Colonic mucosa (tissue), 4 donors: ENCODE data around the gene INHBA. TPM values are rescaled to one million over a fixed set of nuclear protein-coding genes. Genes with fewer than 3 reads are reported as not detected.

Experiments used
- DNase-seq: peaks from one replicate; pipeline ENCODE4 v3.0.0-alpha.2; 2020
- H3K27ac ChIP-seq: fragments of 200-600 bp; one replicate; pipeline ENCODE4 v1.8.0; 2021
- H3K27me3 ChIP-seq: fragments of 200-600 bp; one replicate; pipeline ENCODE4 v1.8.0; 2021
- H3K36me3 ChIP-seq: fragments of 200-600 bp; one replicate; pipeline ENCODE4 v1.8.0; 2021
- H3K4me1 ChIP-seq: fragments of 200-600 bp; one replicate; pipeline ENCODE4 v1.8.0; 2021; ENCODE audit warnings: mild to moderate bottlenecking
- H3K4me3 ChIP-seq: fragments of 200-600 bp; one replicate; pipeline ENCODE4 v1.8.0; 2021
- H3K9ac ChIP-seq, 2 donors: one replicate each; pipeline ENCODE4 v1.7.0; 2013; ENCODE audit warnings: control low read depth in 2 of 2, low read depth in 2 of 2, low read length in 2 of 2
- H3K9me3 ChIP-seq: fragments of 200-600 bp; one replicate; pipeline ENCODE4 v1.8.0; 2021
- CTCF ChIP-seq: fragments of 200-600 bp; IDR thresholded peaks from one replicate; pipeline ENCODE4 v1.8.0; 2022; ENCODE audit warnings: antibody characterized with exemption, mild to moderate bottlenecking
- intact Hi-C: fragments of 100-400 bp; cut with DNase I; formaldehyde crosslinking; loops from one replicate; pipeline ENCODE4 v1.14.1; 2022
- total RNA-seq, 2 donors: library from RNA; stranded (reverse); fragmentation: NEBNext Ultra II Directional in 1 of 2; extraction: Animal tissue kit (Norgen Biotek cat#: 25700) in 1 of 2; gene quantifications; one replicate each; pipeline ENCODE4 v1.2.1, GENCODE V29; 2021
- donor health status: healthy.
- donor health status: DM: no; HTN: no; CAD: no.
- donor health status: DM: no; HTN: no; CAD: no.

The INHBA gene
- total RNA-seq, 2 donors from 2014 or later: 0.15 to 0.19 TPM

GRCh38 chr7:41732843-41733306 is 30.0 kb upstream of the INHBA start:
- Histone ChIP-seq H3K9ac (no peak overlapping the region), H3K9me3 (no peaks in the 10 kb centered on the region), H3K4me1 (no peaks in the 10 kb centered on the region), H3K27me3 (no peaks in the 10 kb centered on the region), H3K36me3 (no peaks in the 10 kb centered on the region), H3K4me3 (no peak overlapping the region), H3K27ac (no peak overlapping the region)
- no peak for DNase-seq
- TF ChIP-seq CTCF: no peak
- intact Hi-C loops: no loop called here

GRCh38 chr7:41732436-41732785 is 29.5 kb upstream of the INHBA start:
- Histone ChIP-seq H3K36me3 (no peaks in the 10 kb centered on the region), H3K27me3 (no peaks in the 10 kb centered on the region), H3K27ac (no peak overlapping the region), H3K4me1 (no peaks in the 10 kb centered on the region), H3K9ac (no peak overlapping the region), H3K4me3 (no peak overlapping the region), H3K9me3 (no peaks in the 10 kb centered on the region)
- intact Hi-C loops: no loop called here
- no peak for DNase-seq
- TF ChIP-seq CTCF: no peak

- H3K36me3 ChIP-seq: no peaks in the 10 kb centered on the region
- no peak for TF ChIP-seq CTCF
- no peak overlapping the region for H3K27ac ChIP-seq
- no peak for DNase-seq
- intact Hi-C loops: no loop called here
- H3K9ac ChIP-seq: no peak overlapping the region
- no peaks in the 10 kb centered on the region for H3K27me3 ChIP-seq
- no peaks in the 10 kb centered on the region for H3K9me3 ChIP-seq
- H3K4me1 ChIP-seq: no peaks in the 10 kb centered on the region
- H3K4me3 ChIP-seq: no peak overlapping the region
Observed at GRCh38 chr7:41731493-41732435, 28.9 kb upstream of the INHBA start.

- H3K4me1 ChIP-seq: no peaks in the 10 kb centered on the region
- H3K27me3 ChIP-seq: no peaks in the 10 kb centered on the region
- H3K9me3 ChIP-seq: no peaks in the 10 kb centered on the region
- H3K4me3 ChIP-seq: no peak overlapping the region
- intact Hi-C loops: no loop called here
- TF ChIP-seq CTCF: no peak
- no peaks in the 10 kb centered on the region for H3K36me3 ChIP-seq
- no peak overlapping the region for H3K9ac ChIP-seq
- H3K27ac ChIP-seq: no peak overlapping the region
- DNase-seq: no peak
Observed at GRCh38 chr7:41730668-41731067, 27.8 kb upstream of the INHBA start.

GRCh38 chr7:41730161-41730560 is 27.3 kb upstream of the INHBA start:
- DNase-seq: no peak
- H3K36me3 ChIP-seq: no peaks in the 10 kb centered on the region
- H3K9ac ChIP-seq: no peak overlapping the region
- H3K9me3 ChIP-seq: no peaks in the 10 kb centered on the region
- no peak overlapping the region for H3K27ac ChIP-seq
- H3K4me1 ChIP-seq: no peaks in the 10 kb centered on the region
- no peak overlapping the region for H3K4me3 ChIP-seq
- no peak for TF ChIP-seq CTCF
- H3K27me3 ChIP-seq: no peaks in the 10 kb centered on the region
- intact Hi-C loops: no loop called here
